ENCODE results near the gene ELANE.

GRCh38 chr19:863315-863620 lies 11.2 kb downstream of the ELANE start:
- TF ChIP-seq CTCF (IDR thresholded peaks at IDR 0.05) = no peak
- no peak for TF ChIP-seq ZFX (IDR thresholded peaks at IDR 0.05; ENCODE audit: borderline replicate concordance)

Measured in 22Rv1 (cell line).